Measurements from ENCODE around the gene TPK1.

DNA sequence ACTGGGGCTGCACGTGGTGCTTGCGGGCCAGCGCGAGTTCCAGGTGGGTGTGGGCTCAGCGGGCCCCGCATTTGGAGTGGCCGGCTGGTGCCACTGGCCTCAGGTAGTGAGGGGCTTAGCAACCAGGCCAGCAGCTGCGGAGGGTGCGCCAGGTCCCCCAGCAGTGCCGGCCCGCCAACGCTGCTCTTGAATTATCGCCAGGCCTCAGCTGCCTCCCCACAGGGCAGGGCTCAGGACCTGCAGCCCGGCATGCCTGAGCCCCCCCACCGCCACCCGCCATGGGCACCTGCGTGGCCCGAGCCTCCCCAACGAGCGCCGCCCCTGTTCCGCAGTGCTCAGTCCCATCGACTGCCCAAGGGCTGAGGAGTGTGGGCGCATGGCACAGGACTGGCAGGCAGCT is 185.4 kb downstream of the TPK1 start:
- TF ChIP-seq, protein P1, sequence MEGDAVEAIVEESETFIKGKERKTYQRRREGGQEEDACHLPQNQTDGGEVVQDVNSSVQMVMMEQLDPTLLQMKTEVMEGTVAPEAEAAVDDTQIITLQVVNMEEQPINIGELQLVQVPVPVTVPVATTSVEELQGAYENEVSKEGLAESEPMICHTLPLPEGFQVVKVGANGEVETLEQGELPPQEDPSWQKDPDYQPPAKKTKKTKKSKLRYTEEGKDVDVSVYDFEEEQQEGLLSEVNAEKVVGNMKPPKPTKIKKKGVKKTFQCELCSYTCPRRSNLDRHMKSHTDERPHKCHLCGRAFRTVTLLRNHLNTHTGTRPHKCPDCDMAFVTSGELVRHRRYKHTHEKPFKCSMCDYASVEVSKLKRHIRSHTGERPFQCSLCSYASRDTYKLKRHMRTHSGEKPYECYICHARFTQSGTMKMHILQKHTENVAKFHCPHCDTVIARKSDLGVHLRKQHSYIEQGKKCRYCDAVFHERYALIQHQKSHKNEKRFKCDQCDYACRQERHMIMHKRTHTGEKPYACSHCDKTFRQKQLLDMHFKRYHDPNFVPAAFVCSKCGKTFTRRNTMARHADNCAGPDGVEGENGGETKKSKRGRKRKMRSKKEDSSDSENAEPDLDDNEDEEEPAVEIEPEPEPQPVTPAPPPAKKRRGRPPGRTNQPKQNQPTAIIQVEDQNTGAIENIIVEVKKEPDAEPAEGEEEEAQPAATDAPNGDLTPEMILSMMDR (IDR thresholded peaks at IDR 0.05; ENCODE audit: insufficient read depth, low read depth, low read length): no peak
- no peak for TF ChIP-seq EZH2 (IDR thresholded peaks at IDR 0.05; ENCODE audit: insufficient read depth, low read length)

Measured in astrocyte (in vitro differentiated cells and primary cell).